Measurements from ENCODE around the gene FAU. TPM values are rescaled to one million over a fixed set of nuclear protein-coding genes. Genes with fewer than 3 reads are reported as not detected.
"Not testable (repeated sequence)": the region's sequence is repeated elsewhere in the genome, so short reads cannot be mapped to it uniquely, and the experiment has no call there.

FAU gene
- total RNA-seq, 1 donor from 2014 or later: 710 TPM

GRCh38 chr11:65156256-65156655 is 34.3 kb upstream of the FAU start:
- H3K4me3 ChIP-seq (ENCODE audit: low read depth, low read length): no peak overlapping the region

GRCh38 chr11:65152122-65152521 is 30.2 kb upstream of the FAU start:
- Histone ChIP-seq H3K36me3 (ENCODE audit: control insufficient read depth, insufficient read depth, low read length) (no peaks in the 10 kb centered on the region), H3K4me3 (ENCODE audit: low read depth, low read length) (no peak overlapping the region), H3K27me3 (ENCODE audit: control insufficient read depth, insufficient read depth, low read length) (no peaks in the 10 kb centered on the region)
- DNase-seq (ENCODE audit: low read depth): no peak
- TF ChIP-seq CTCF (IDR thresholded peaks at IDR 0.05; ENCODE audit: insufficient read depth, low read length, poor library complexity, severe bottlenecking): no peak

More at GRCh38 chr11:65156256-65156655, 34.3 kb upstream of the FAU start:
- no peak for TF ChIP-seq CTCF (IDR thresholded peaks at IDR 0.05; ENCODE audit: insufficient read depth, low read length, poor library complexity, severe bottlenecking)
- DNase-seq (ENCODE audit: low read depth): no peak
- H3K27me3 ChIP-seq (ENCODE audit: control insufficient read depth, insufficient read depth, low read length): no peaks in the 10 kb centered on the region
- no peaks in the 10 kb centered on the region for H3K36me3 ChIP-seq (ENCODE audit: control insufficient read depth, insufficient read depth, low read length)

- no peak for DNase-seq (ENCODE audit: low read depth)
- no peak overlapping the region for H3K4me3 ChIP-seq (ENCODE audit: low read depth, low read length)
- no peaks in the 10 kb centered on the region for H3K36me3 ChIP-seq (ENCODE audit: control insufficient read depth, insufficient read depth, low read length)
- H3K27me3 ChIP-seq (ENCODE audit: control insufficient read depth, insufficient read depth, low read length): no peaks in the 10 kb centered on the region
- no peak for TF ChIP-seq CTCF (IDR thresholded peaks at IDR 0.05; ENCODE audit: insufficient read depth, low read length, poor library complexity, severe bottlenecking)
These were observed 29.5 kb upstream of the FAU start for GRCh38 chr11:65151331-65151899.

GRCh38 chr11:65150509-65151299 is 28.8 kb upstream of the FAU start:
- no peak overlapping the region for H3K4me3 ChIP-seq (ENCODE audit: low read depth, low read length)

GRCh38 chr11:65150131-65150508 is 28.2 kb upstream of the FAU start:
- not testable (repeated sequence) for DNase-seq (ENCODE audit: low read depth); H3K27me3 ChIP-seq (ENCODE audit: control insufficient read depth, insufficient read depth, low read length); H3K36me3 ChIP-seq (ENCODE audit: control insufficient read depth, insufficient read depth, low read length); H3K4me3 ChIP-seq (ENCODE audit: low read depth, low read length)

More at GRCh38 chr11:65150509-65151299, 28.8 kb upstream of the FAU start:
- Histone ChIP-seq H3K36me3 (ENCODE audit: control insufficient read depth, insufficient read depth, low read length) (no peaks in the 10 kb centered on the region), H3K27me3 (ENCODE audit: control insufficient read depth, insufficient read depth, low read length) (no peaks in the 10 kb centered on the region)
- TF ChIP-seq CTCF (IDR thresholded peaks at IDR 0.05; ENCODE audit: insufficient read depth, low read length, poor library complexity, severe bottlenecking): no peak
- peak; percentile 71 for DNase-seq (ENCODE audit: low read depth)

GRCh38 chr11:65148657-65149056 is 26.7 kb upstream of the FAU start:
- H3K4me3 ChIP-seq (ENCODE audit: low read depth, low read length): no peak overlapping the region
- H3K36me3 ChIP-seq (ENCODE audit: control insufficient read depth, insufficient read depth, low read length): no peaks in the 10 kb centered on the region
- H3K27me3 ChIP-seq (ENCODE audit: control insufficient read depth, insufficient read depth, low read length): no peaks in the 10 kb centered on the region
- TF ChIP-seq CTCF (IDR thresholded peaks at IDR 0.05; ENCODE audit: insufficient read depth, low read length, poor library complexity, severe bottlenecking): no peak
- DNase-seq (ENCODE audit: low read depth): no peak
